Measurements from ENCODE around the gene CMIP. TPM values are rescaled to one million over a fixed set of nuclear protein-coding genes. Genes with fewer than 3 reads are reported as not detected.

The CMIP gene
- total RNA-seq, 1 experiment from 2014 or later: 48.2 TPM

DNA sequence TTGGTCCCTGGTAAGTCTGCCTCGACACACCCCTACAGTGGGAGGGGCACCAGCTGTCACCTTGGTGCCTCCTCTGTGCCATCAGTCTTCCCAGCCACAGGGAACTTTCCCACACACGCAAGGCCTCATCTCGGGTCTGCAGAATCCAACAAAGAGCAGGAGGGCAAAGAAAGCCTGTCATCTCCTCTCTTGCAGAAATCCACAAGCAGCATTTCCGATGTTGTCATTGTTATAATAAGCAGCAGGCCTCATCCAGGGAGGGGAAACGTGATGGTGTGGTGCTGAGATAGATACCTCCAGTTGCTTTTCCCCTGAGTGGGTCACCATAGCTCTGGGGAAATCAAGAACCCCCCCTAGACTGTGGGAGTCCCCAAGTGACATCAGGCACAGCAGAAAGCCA, 110.4 kb downstream of the CMIP start:
- Histone ChIP-seq H2BK5ac (ENCODE audit: insufficient read length, low read length) (no peak overlapping the region), H3K9ac (ENCODE audit: extremely low read depth, insufficient read length, low read length) (no peak overlapping the region), H3K27ac (ENCODE audit: insufficient read length, low read depth, low read length) (no peak overlapping the region), H3K23me2 (ENCODE audit: insufficient read length, low read depth, low read length, poor library complexity, severe bottlenecking) (no peaks in the 10 kb centered on the region), H3K4me1 (ENCODE audit: insufficient read depth, low read length) (no peaks in the 10 kb centered on the region), H4K8ac (replicated peaks; ENCODE audit: insufficient read length, low read depth, low read length) (no peak overlapping the region), H3K56ac (ENCODE audit: insufficient read length, low read depth, low read length) (no peak overlapping the region), H4K20me1 (ENCODE audit: control insufficient read depth, insufficient read depth, insufficient read length) (no peaks in the 10 kb centered on the region), H3K79me2 (ENCODE audit: insufficient read depth, low read length) (peaks cover 8% of the 10 kb centered on the region; the same call in 1 of the 2 replicates), H2BK20ac (ENCODE audit: low read depth, low read length, poor library complexity, severe bottlenecking) (no peak overlapping the region), H2AK5ac (ENCODE audit: insufficient read length, low read length) (no peak overlapping the region), H4K5ac (ENCODE audit: insufficient read length, low read depth, low read length) (no peak overlapping the region), H3K9me3 (ENCODE audit: control insufficient read depth, low read depth, low read length) (no peaks in the 10 kb centered on the region), H3K27me3 (ENCODE audit: insufficient read depth, low read length) (no peaks in the 10 kb centered on the region), H3T11ph (ENCODE audit: low read length) (no peak overlapping the region), H2AFZ (ENCODE audit: low read length) (no peak overlapping the region), H3K79me1 (ENCODE audit: insufficient read depth, low read depth, low read length, poor library complexity, severe bottlenecking) (peaks cover 7% of the 10 kb centered on the region), H3K14ac (ENCODE audit: insufficient read depth, low read length) (no peak overlapping the region), H3K23ac (ENCODE audit: insufficient read length, low read depth, low read length) (no peak overlapping the region), H2BK15ac (ENCODE audit: low read depth, low read length) (no peak overlapping the region), H2BK12ac (ENCODE audit: insufficient read length, low read depth, low read length) (no peak overlapping the region), H3K4me2 (ENCODE audit: insufficient read depth, insufficient read length, low read length) (no peak overlapping the region), H3K18ac (ENCODE audit: insufficient read length, low read depth, low read length) (no peak overlapping the region), H2BK120ac (ENCODE audit: low read depth, low read length, poor library complexity, severe bottlenecking) (no peak overlapping the region), H3K4ac (ENCODE audit: low read depth, low read length) (no peak overlapping the region), H4K91ac (ENCODE audit: insufficient read length, low read depth, low read length) (no peak overlapping the region)
- Mint-ChIP-seq H3K9me3 (no peaks in the 10 kb centered on the region), H3K4me1 (peaks cover 20 to 26% of the 10 kb centered on the region in 2 experiments), H3K27me3 (ENCODE audit: low read depth) (no peaks in the 10 kb centered on the region), H3K4me3 (no peak overlapping the region), H3K27ac (no peak overlapping the region), H3K36me3 (ENCODE audit: insufficient read depth in 1 of 3, low read depth in 3 of 3) (no peaks in the 10 kb centered on the region; a peak in 3 of 7 replicates)
- TF ChIP-seq, protein P1, sequence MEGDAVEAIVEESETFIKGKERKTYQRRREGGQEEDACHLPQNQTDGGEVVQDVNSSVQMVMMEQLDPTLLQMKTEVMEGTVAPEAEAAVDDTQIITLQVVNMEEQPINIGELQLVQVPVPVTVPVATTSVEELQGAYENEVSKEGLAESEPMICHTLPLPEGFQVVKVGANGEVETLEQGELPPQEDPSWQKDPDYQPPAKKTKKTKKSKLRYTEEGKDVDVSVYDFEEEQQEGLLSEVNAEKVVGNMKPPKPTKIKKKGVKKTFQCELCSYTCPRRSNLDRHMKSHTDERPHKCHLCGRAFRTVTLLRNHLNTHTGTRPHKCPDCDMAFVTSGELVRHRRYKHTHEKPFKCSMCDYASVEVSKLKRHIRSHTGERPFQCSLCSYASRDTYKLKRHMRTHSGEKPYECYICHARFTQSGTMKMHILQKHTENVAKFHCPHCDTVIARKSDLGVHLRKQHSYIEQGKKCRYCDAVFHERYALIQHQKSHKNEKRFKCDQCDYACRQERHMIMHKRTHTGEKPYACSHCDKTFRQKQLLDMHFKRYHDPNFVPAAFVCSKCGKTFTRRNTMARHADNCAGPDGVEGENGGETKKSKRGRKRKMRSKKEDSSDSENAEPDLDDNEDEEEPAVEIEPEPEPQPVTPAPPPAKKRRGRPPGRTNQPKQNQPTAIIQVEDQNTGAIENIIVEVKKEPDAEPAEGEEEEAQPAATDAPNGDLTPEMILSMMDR (conservative IDR thresholded peaks at IDR 0.05): no peak
- no peak for DNase-seq
- no CpG with 5 or more reads among the region's 5 CpGs for WGBS (ENCODE audit: extremely low coverage, insufficient read length, low lambda C conversion rate)

Measured in H9 (cell line).